MM.1S (cell line): ENCODE measurements around the gene BCAR3.
"Not testable (repeated sequence)": the region's sequence is repeated elsewhere in the genome, so short reads cannot be mapped to it uniquely, and the experiment has no call there.

ENCODE experiments used
- DNase-seq: peaks from one replicate; pipeline ENCODE4 v3.0.0-alpha.2; 2015
- H2AFZ ChIP-seq: fragments of 300-600 bp; sonication (generic); 2 replicates; pipeline ENCODE4 v1.6.0; 2016; ENCODE audit warnings: antibody characterized with exemption, low read length
- H3F3A ChIP-seq: fragments of 300-600 bp; sonication (generic); 2 replicates; pipeline ENCODE4 v1.6.1; 2016; ENCODE audit warnings: mild to moderate bottlenecking, antibody characterized with exemption, low read length, moderate library complexity, mixed read lengths; ENCODE audit not compliant: insufficient read depth
- H3K27ac ChIP-seq: fragments of 300-600 bp; sonication (generic); 2 replicates; pipeline ENCODE4 v1.5.1; 2016; ENCODE audit warnings: mild to moderate bottlenecking, low read length
- H3K27me3 ChIP-seq: fragments of 300-600 bp; sonication (generic); replicated peaks from 2 replicates; pipeline ENCODE4 v1.6.0; 2016; ENCODE audit warnings: low read length; ENCODE audit not compliant: insufficient read depth
- H3K36me3 ChIP-seq: fragments of 300-600 bp; sonication (generic); replicated peaks from 2 replicates; pipeline ENCODE4 v1.6.1; 2016; ENCODE audit warnings: mild to moderate bottlenecking, low read length, mixed read lengths; ENCODE audit not compliant: insufficient read depth
- H3K4me1 ChIP-seq: fragments of 300-600 bp; sonication (generic); 2 replicates; pipeline ENCODE4 v1.6.1; 2016; ENCODE audit warnings: low read length, mixed read lengths
- H3K4me2 ChIP-seq: fragments of 300-600 bp; sonication (generic); 2 replicates; pipeline ENCODE4 v1.6.0; 2016; ENCODE audit warnings: low read depth, low read length
- H3K4me3 ChIP-seq: fragments of 300-600 bp; sonication (generic); 2 replicates; pipeline ENCODE4 v1.5.1; 2016; ENCODE audit warnings: low read length, mixed read lengths
- H3K79me2 ChIP-seq: fragments of 300-600 bp; sonication (generic); 2 replicates; pipeline ENCODE4 v1.6.1; 2016; ENCODE audit warnings: mixed run types, low read length, mixed read lengths
- H3K9ac ChIP-seq: fragments of 300-600 bp; sonication (generic); 2 replicates; pipeline ENCODE4 v1.6.1; 2016; ENCODE audit warnings: low read length, mixed read lengths
- H3K9me2 ChIP-seq: fragments of 300-600 bp; sonication (generic); replicated peaks from 2 replicates; pipeline ENCODE4 v1.6.1; 2016; ENCODE audit warnings: mild to moderate bottlenecking, low read length, mixed read lengths; ENCODE audit not compliant: insufficient read depth
- H3K9me3 ChIP-seq: fragments of 300-600 bp; sonication (generic); replicated peaks from 2 replicates; pipeline ENCODE4 v1.6.1; 2016; ENCODE audit warnings: mild to moderate bottlenecking, low read length, mixed read lengths; ENCODE audit not compliant: insufficient read depth
- H4K20me1 ChIP-seq: fragments of 300-600 bp; sonication (generic); 2 replicates; pipeline ENCODE4 v1.6.1; 2016; ENCODE audit warnings: mild to moderate bottlenecking, low read length, moderate library complexity, mixed read lengths; ENCODE audit not compliant: insufficient read depth
- CTCF ChIP-seq: fragments of 300-600 bp; sonication (generic); IDR thresholded peaks from 2 replicates; pipeline ENCODE4 v1.5.1; 2016; ENCODE audit warnings: antibody characterized with exemption, low read length, mixed read lengths
- EZH2 ChIP-seq: fragments of 300-600 bp; sonication (generic); optimal IDR thresholded peaks from 2 replicates; pipeline ENCODE3; 2017; ENCODE audit warnings: low read depth, mild to moderate bottlenecking, antibody characterized with exemption, low read length, mixed read lengths
- EZH2phosphoT487 ChIP-seq: fragments of 300-600 bp; sonication (generic); IDR thresholded peaks from 2 replicates; pipeline ENCODE4 v1.6.1; 2018; ENCODE audit warnings: antibody characterized with exemption, low read length

BCAR3 gene

DNA sequence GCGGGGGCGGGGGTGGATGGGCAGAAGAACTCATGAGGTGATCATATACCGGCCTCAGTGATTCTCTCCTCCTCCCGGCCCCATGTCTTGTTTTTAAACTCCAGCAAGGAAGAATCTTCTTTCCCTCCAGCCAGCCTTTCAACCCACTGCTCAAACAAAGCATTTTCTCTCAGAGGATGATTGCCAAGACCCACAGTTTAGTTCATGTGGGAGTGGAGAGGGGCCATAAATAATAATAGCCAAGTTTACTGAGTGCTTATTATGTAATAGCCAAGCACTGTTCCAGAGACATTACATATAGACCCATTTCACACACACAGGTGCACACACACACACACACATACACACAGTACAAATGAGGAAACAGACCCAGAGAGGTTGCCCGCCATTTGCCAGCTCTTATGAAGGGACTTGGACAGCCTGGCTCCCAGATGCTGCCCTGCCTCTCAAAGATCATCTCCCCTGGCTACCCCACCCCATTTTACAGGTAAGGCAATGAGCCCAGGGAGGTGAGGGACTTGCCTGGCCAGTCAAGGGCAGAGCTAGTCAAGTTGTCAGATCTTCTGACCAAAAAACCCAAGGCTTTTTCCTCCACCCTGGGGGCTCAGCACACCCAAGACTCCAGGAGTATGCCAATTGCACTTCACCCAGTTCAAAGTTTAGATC, 18.0 kb upstream of the BCAR3 start:
- H3K4me2 ChIP-seq: no peak overlapping the region
- no peaks in the 10 kb centered on the region for H3K79me2 ChIP-seq
- no peaks in the 10 kb centered on the region for H3F3A ChIP-seq
- no peaks in the 10 kb centered on the region for H3K36me3 ChIP-seq
- H3K9me3 ChIP-seq: no peaks in the 10 kb centered on the region
- no peaks in the 10 kb centered on the region for H3K4me1 ChIP-seq
- no peaks in the 10 kb centered on the region for H3K9me2 ChIP-seq
- no peak overlapping the region for H3K4me3 ChIP-seq
- H3K9ac ChIP-seq: no peak overlapping the region
- no peaks in the 10 kb centered on the region for H3K27me3 ChIP-seq
- H4K20me1 ChIP-seq: no peaks in the 10 kb centered on the region
- no peak for DNase-seq
- no peak for TF ChIP-seq EZH2
- no peak for TF ChIP-seq EZH2phosphoT487
- TF ChIP-seq CTCF: no peak
- no peak overlapping the region for H2AFZ ChIP-seq
- H3K27ac ChIP-seq: no peak overlapping the region

- no peak for TF ChIP-seq EZH2
- TF ChIP-seq EZH2phosphoT487: no peak
- TF ChIP-seq CTCF: no peak
- H2AFZ ChIP-seq: no peak overlapping the region
Observed at GRCh38 chr1:93699049-93699384, 17.4 kb upstream of the BCAR3 start.

GRCh38 chr1:93698329-93699048, 16.9 kb upstream of the BCAR3 start:
- Histone ChIP-seq H3K36me3 (no peaks in the 10 kb centered on the region), H3K9me3 (no peaks in the 10 kb centered on the region), H3K27me3 (no peaks in the 10 kb centered on the region), H3K4me2 (no peak overlapping the region), H3K4me1 (no peaks in the 10 kb centered on the region), H2AFZ (no peak overlapping the region), H3K27ac (no peak overlapping the region), H3K9ac (no peak overlapping the region), H3K79me2 (no peaks in the 10 kb centered on the region), H3K9me2 (no peaks in the 10 kb centered on the region), H4K20me1 (no peaks in the 10 kb centered on the region), H3K4me3 (no peak overlapping the region), H3F3A (no peaks in the 10 kb centered on the region)
- DNase-seq: no peak
- no peak for TF ChIP-seq EZH2phosphoT487
- no peak for TF ChIP-seq EZH2
- no peak for TF ChIP-seq CTCF

More at GRCh38 chr1:93699049-93699384, 17.4 kb upstream of the BCAR3 start:
- no peak overlapping the region for H3K27ac ChIP-seq
- no peaks in the 10 kb centered on the region for H3F3A ChIP-seq
- H3K79me2 ChIP-seq: no peaks in the 10 kb centered on the region
- DNase-seq: no peak
- no peaks in the 10 kb centered on the region for H3K4me1 ChIP-seq
- H3K4me3 ChIP-seq: no peak overlapping the region
- H3K9ac ChIP-seq: no peak overlapping the region
- no peaks in the 10 kb centered on the region for H3K27me3 ChIP-seq
- no peaks in the 10 kb centered on the region for H3K9me2 ChIP-seq
- no peaks in the 10 kb centered on the region for H3K9me3 ChIP-seq
- H3K4me2 ChIP-seq: no peak overlapping the region
- no peaks in the 10 kb centered on the region for H3K36me3 ChIP-seq
- H4K20me1 ChIP-seq: no peaks in the 10 kb centered on the region

DNA sequence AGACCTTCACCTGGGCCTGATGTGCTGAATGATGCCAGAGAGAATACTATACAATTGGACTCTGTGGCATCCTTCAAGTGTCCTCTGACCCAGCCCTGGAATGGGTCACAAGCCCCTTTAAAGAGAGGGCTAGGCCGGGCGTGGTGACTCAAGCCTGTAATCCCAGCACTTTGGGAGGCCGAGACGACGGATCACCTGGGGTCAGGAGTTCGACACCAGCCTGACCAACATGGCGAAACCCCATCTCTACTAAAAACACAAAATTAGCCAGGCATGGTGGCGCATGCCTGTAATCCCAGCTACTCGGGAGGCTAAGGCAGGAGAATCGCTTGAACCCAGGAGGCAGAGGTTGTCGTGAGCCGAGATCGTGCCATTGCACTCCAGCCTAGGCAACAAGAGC, 15.9 kb upstream of the BCAR3 start:
- H3K4me2 ChIP-seq, H3K36me3 ChIP-seq, H3K4me3 ChIP-seq, H3K9ac ChIP-seq, H3K27ac ChIP-seq, H3F3A ChIP-seq, H3K27me3 ChIP-seq, H3K79me2 ChIP-seq, H2AFZ ChIP-seq, H3K9me3 ChIP-seq, DNase-seq, H3K9me2 ChIP-seq, H4K20me1 ChIP-seq, H3K4me1 ChIP-seq: not testable (repeated sequence)
